ENCODE measurements around the gene ZNF594.
"Not testable (repeated sequence)": the region's sequence is repeated elsewhere in the genome, so short reads cannot be mapped to it uniquely, and the experiment has no call there.

Gene ZNF594

DNA sequence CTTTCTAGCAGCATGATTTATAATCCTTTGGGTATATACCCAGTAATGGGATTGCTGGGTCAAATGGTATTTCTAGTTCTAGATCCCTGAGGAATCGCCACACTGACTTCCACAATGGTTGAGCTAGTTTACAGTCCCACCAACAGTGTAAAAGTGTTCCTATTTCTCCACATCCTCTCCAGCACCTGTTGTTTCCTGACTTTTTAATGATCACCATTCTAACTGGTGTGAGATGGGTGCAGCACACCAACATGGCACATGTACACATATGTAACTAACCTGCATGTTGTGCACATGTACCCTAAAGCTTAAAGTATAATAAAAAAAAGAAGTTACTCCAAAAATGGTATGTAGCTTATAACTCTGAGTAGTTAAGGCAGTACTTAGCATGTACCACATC, 31.0 kb downstream of the ZNF594 start:
- H3K4me1 ChIP-seq (ENCODE audit: control insufficient read depth in 1 of 2, insufficient read depth in 2 of 2, low read length in 2 of 2); H3K27me3 ChIP-seq (ENCODE audit: low read depth, low read length); H3K4me3 ChIP-seq (ENCODE audit: low read depth in 1 of 2, low read length in 2 of 2); H3K27ac ChIP-seq (ENCODE audit: low read length); H3K9me3 ChIP-seq (ENCODE audit: control insufficient read depth in 1 of 2, low read length in 2 of 2); H3K36me3 ChIP-seq (ENCODE audit: control insufficient read depth in 1 of 2, insufficient read depth in 2 of 2, low read length in 2 of 2): not testable (repeated sequence)

DNA sequence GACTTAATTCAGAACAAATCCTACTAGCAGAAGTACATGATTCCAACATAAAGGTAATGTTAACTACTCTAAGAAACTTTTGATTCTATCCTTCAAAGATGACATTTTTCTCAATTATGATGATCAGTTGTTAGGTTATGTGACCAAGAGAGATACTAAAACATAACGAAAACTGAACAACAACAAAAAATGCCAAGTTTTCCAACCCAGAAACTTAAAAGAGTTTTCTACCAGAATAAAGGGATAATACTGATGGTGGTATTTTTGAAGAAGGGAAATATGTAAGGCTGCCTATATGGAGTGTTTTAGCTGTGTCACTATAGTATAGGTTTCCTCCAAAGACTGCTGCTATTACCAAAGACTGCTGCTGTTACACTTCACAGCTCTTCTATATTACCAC, 45.5 kb downstream of the ZNF594 start:
- not testable (repeated sequence) for H3K27me3 ChIP-seq (ENCODE audit: low read depth, low read length); H3K36me3 ChIP-seq (ENCODE audit: control insufficient read depth in 1 of 2, insufficient read depth in 2 of 2, low read length in 2 of 2); H3K4me1 ChIP-seq (ENCODE audit: control insufficient read depth in 1 of 2, insufficient read depth in 2 of 2, low read length in 2 of 2); H3K4me3 ChIP-seq (ENCODE audit: low read depth in 1 of 2, low read length in 2 of 2); H3K27ac ChIP-seq (ENCODE audit: low read length); H3K9me3 ChIP-seq (ENCODE audit: control insufficient read depth in 1 of 2, low read length in 2 of 2)

DNA sequence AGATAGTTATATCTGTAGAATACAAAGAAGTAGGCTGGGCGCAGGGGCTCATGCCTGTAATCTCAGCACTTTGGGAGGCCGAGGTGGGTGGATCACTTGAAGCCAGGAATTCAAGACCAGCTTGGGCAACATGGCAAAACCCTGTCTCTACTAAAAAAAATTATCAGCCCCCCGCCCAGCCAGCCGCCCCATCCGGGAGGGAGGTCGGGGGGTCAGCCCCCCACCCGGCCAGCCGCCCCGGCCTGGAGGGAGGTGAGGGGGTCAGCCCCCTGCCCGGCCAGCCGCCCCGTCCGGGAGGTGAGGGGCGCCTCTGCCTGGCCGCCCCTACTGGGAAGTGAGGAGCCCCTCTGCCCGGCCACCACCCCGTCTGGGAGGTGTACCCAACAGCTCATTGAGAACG, 48.8 kb downstream of the ZNF594 start:
- H3K4me3 ChIP-seq (ENCODE audit: low read depth in 1 of 2, low read length in 2 of 2); H3K27me3 ChIP-seq (ENCODE audit: low read depth, low read length); H3K36me3 ChIP-seq (ENCODE audit: control insufficient read depth in 1 of 2, insufficient read depth in 2 of 2, low read length in 2 of 2); H3K9me3 ChIP-seq (ENCODE audit: control insufficient read depth in 1 of 2, low read length in 2 of 2); H3K4me1 ChIP-seq (ENCODE audit: control insufficient read depth in 1 of 2, insufficient read depth in 2 of 2, low read length in 2 of 2); H3K27ac ChIP-seq (ENCODE audit: low read length): not testable (repeated sequence)

GRCh38 chr17:5139458-5139732, 52.3 kb downstream of the ZNF594 start:
- no peak overlapping the region for H3K4me3 ChIP-seq (ENCODE audit: low read depth in 1 of 2, low read length in 2 of 2)
- no peaks in the 10 kb centered on the region for H3K4me1 ChIP-seq (ENCODE audit: control insufficient read depth in 1 of 2, insufficient read depth in 2 of 2, low read length in 2 of 2)
- H3K36me3 ChIP-seq (ENCODE audit: control insufficient read depth in 1 of 2, insufficient read depth in 2 of 2, low read length in 2 of 2): no peaks in the 10 kb centered on the region
- no peaks in the 10 kb centered on the region for H3K27me3 ChIP-seq (ENCODE audit: low read depth, low read length)
- H3K27ac ChIP-seq (ENCODE audit: low read length): no peak overlapping the region
- H3K9me3 ChIP-seq (ENCODE audit: control insufficient read depth in 1 of 2, low read length in 2 of 2): no peaks in the 10 kb centered on the region

DNA sequence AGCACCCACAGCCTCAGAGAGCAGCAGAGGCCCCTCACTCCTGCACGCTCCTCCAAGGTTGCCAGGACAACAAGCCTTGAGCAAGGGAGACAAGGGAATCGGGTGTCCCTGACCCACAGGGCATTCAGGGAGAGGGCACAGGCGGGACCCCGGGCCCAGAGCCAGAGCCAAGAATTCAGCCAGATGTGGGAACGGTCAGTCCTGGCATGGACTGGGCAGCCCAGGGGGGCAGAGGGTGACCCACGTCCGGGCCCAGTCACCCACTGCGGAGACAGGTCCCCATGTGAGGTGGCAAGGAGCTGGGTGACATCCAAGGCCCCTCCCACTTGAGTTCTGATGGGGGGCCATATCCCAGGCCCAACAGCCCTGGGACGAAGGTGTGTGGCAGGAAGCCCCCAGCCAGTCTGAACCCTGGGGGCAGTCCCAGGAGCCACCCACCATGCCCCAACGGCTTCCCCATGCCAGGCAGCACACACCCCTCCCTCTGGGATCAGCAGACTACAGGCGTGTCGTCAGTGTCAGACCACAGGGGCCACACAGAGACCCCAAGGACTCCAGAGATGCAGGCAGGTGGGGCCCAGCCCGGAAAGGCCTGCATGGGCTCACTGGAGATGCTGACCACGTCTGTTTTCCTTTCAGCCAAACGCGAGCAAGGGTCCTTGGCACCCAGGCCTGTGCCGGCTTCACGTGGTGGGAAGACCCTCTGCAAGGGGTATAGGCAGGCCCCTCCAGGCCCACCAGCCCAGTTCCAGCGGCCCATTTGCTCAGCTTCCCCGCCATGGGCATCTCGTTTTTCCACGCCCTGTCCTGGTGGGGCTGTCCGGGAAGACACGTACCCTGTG, 52.8 kb downstream of the ZNF594 start:
- Histone ChIP-seq H3K9me3 (ENCODE audit: control insufficient read depth in 1 of 2, low read length in 2 of 2) (no peaks in the 10 kb centered on the region), H3K36me3 (ENCODE audit: control insufficient read depth in 1 of 2, insufficient read depth in 2 of 2, low read length in 2 of 2) (no peaks in the 10 kb centered on the region), H3K27ac (ENCODE audit: low read length) (no peak overlapping the region), H3K27me3 (ENCODE audit: low read depth, low read length) (no peaks in the 10 kb centered on the region), H3K4me1 (ENCODE audit: control insufficient read depth in 1 of 2, insufficient read depth in 2 of 2, low read length in 2 of 2) (no peaks in the 10 kb centered on the region), H3K4me3 (ENCODE audit: low read depth in 1 of 2, low read length in 2 of 2) (no peak overlapping the region)

- not testable (repeated sequence) for H3K36me3 ChIP-seq (ENCODE audit: control insufficient read depth in 1 of 2, insufficient read depth in 2 of 2, low read length in 2 of 2); H3K4me1 ChIP-seq (ENCODE audit: control insufficient read depth in 1 of 2, insufficient read depth in 2 of 2, low read length in 2 of 2); H3K27me3 ChIP-seq (ENCODE audit: low read depth, low read length); H3K4me3 ChIP-seq (ENCODE audit: low read depth in 1 of 2, low read length in 2 of 2); H3K27ac ChIP-seq (ENCODE audit: low read length); H3K9me3 ChIP-seq (ENCODE audit: control insufficient read depth in 1 of 2, low read length in 2 of 2)
Measured at GRCh38 chr17:5138198-5138544, 53.5 kb downstream of the ZNF594 start.

DNA sequence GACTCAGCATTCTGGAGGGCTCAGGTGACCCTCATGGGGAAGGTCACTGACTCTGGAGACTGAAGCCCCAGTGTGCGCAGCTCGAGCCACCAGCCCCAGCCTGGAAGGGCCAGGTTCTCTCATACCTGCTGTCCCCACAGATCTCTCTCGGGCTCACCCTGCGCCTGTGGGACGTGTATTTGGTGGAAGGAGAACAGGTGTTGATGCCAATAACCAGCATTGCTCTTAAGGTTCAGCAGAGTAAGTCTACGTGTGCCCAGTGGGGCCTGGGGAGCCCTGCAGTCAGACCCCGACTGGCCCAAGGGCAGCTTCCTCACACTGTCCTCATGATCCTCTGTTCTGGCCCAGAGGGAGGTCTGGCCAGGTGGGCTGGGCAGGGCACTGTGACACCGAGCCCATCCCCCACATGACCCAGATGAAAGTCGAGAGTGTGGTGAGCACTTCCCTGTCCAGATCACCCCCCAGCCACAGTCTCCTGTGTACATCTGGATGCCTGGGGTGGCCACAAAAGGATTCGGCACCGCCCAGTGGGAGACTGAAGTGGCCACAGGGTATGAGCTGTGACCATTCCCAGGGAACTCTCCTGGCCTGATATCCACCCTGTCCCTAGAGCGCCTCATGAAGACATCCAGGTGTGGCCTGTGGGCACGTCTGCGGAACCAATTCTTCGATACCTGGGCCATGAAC, 54.0 kb downstream of the ZNF594 start:
- not testable (repeated sequence) for H3K36me3 ChIP-seq (ENCODE audit: control insufficient read depth in 1 of 2, insufficient read depth in 2 of 2, low read length in 2 of 2); H3K27ac ChIP-seq (ENCODE audit: low read length)

GRCh38 chr17:5136580-5137412, 54.9 kb downstream of the ZNF594 start:
- H3K27me3 ChIP-seq (ENCODE audit: low read depth, low read length); H3K4me1 ChIP-seq (ENCODE audit: control insufficient read depth in 1 of 2, insufficient read depth in 2 of 2, low read length in 2 of 2); H3K27ac ChIP-seq (ENCODE audit: low read length); H3K4me3 ChIP-seq (ENCODE audit: low read depth in 1 of 2, low read length in 2 of 2); H3K9me3 ChIP-seq (ENCODE audit: control insufficient read depth in 1 of 2, low read length in 2 of 2); H3K36me3 ChIP-seq (ENCODE audit: control insufficient read depth in 1 of 2, insufficient read depth in 2 of 2, low read length in 2 of 2): not testable (repeated sequence)

More for the DNA sequence above, 54.0 kb downstream of the ZNF594 start:
- not testable (repeated sequence) for H3K27me3 ChIP-seq (ENCODE audit: low read depth, low read length); H3K4me1 ChIP-seq (ENCODE audit: control insufficient read depth in 1 of 2, insufficient read depth in 2 of 2, low read length in 2 of 2); H3K4me3 ChIP-seq (ENCODE audit: low read depth in 1 of 2, low read length in 2 of 2); H3K9me3 ChIP-seq (ENCODE audit: control insufficient read depth in 1 of 2, low read length in 2 of 2)

DNA sequence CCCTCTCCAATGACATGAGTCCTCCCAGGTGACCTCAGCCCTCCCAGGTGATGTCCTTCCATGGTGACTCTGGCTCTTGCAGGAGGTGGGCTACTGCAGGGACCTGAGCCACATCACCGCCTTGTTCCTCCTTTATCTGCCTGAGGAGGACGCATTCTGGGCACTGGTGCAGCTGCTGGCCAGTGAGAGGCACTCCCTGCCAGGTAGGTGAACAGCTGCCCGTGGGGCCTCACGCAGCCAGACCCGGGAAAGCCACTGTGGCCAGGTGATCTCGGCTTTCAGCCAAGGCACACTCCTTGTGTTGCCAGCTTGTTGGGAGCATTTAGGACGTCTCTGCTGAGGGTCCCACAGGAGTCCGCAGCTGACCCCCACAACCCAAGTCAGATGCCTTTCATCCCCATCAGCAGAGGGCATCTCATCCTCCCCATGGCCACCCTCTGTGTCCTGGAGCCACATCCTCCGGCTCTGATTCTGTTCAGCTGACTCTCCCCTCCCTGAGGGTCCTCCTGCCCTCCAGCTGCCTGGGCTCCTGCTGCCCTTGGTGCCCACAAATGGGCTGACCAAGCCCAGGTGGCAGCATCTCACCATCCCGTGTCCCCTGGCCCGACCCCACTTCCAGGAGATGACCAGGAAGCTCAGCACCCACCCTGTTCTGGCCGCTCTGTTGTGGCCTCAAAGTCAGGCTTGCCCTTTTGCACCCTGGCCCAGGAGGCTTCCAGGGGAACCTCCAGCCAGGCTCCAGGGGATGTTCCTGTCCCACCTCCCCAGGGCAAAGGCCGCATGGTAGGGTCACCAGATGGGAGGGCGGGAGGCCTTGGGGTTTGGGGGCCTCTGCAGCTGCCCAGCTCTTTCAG, 55.7 kb downstream of the ZNF594 start:
- no peaks in the 10 kb centered on the region for H3K4me1 ChIP-seq (ENCODE audit: control insufficient read depth in 1 of 2, insufficient read depth in 2 of 2, low read length in 2 of 2)
- no peaks in the 10 kb centered on the region for H3K27me3 ChIP-seq (ENCODE audit: low read depth, low read length)
- no peaks in the 10 kb centered on the region for H3K36me3 ChIP-seq (ENCODE audit: control insufficient read depth in 1 of 2, insufficient read depth in 2 of 2, low read length in 2 of 2)
- H3K27ac ChIP-seq (ENCODE audit: low read length): no peak overlapping the region
- no peaks in the 10 kb centered on the region for H3K9me3 ChIP-seq (ENCODE audit: control insufficient read depth in 1 of 2, low read length in 2 of 2)
- no peak overlapping the region for H3K4me3 ChIP-seq (ENCODE audit: low read depth in 1 of 2, low read length in 2 of 2)

GRCh38 chr17:5135131-5135712, 56.4 kb downstream of the ZNF594 start:
- H3K4me1 ChIP-seq (ENCODE audit: control insufficient read depth in 1 of 2, insufficient read depth in 2 of 2, low read length in 2 of 2); H3K36me3 ChIP-seq (ENCODE audit: control insufficient read depth in 1 of 2, insufficient read depth in 2 of 2, low read length in 2 of 2); H3K4me3 ChIP-seq (ENCODE audit: low read depth in 1 of 2, low read length in 2 of 2): not testable (repeated sequence)

GRCh38 chr17:5134571-5134970, 57.1 kb downstream of the ZNF594 start:
- H3K4me1 ChIP-seq (ENCODE audit: control insufficient read depth in 1 of 2, insufficient read depth in 2 of 2, low read length in 2 of 2); H3K4me3 ChIP-seq (ENCODE audit: low read depth in 1 of 2, low read length in 2 of 2); H3K27ac ChIP-seq (ENCODE audit: low read length); H3K27me3 ChIP-seq (ENCODE audit: low read depth, low read length); H3K9me3 ChIP-seq (ENCODE audit: control insufficient read depth in 1 of 2, low read length in 2 of 2); H3K36me3 ChIP-seq (ENCODE audit: control insufficient read depth in 1 of 2, insufficient read depth in 2 of 2, low read length in 2 of 2): not testable (repeated sequence)

More at GRCh38 chr17:5135131-5135712, 56.4 kb downstream of the ZNF594 start:
- H3K27ac ChIP-seq (ENCODE audit: low read length); H3K9me3 ChIP-seq (ENCODE audit: control insufficient read depth in 1 of 2, low read length in 2 of 2); H3K27me3 ChIP-seq (ENCODE audit: low read depth, low read length): not testable (repeated sequence)

Data from muscle layer of duodenum (tissue), 2 donors.